Limb (tissue), 2 donors: ENCODE data around the gene ANKRD65.
"Not testable (repeated sequence)": the region's sequence is repeated elsewhere in the genome, so short reads cannot be mapped to it uniquely, and the experiment has no call there.

Source experiments
- DNase-seq, 2 donors: peaks; one replicate each; pipeline ENCODE4 v3.0.0-alpha.2; 2016; ENCODE audit errors: extremely low spot score in 2 of 2

The ANKRD65 gene

DNA sequence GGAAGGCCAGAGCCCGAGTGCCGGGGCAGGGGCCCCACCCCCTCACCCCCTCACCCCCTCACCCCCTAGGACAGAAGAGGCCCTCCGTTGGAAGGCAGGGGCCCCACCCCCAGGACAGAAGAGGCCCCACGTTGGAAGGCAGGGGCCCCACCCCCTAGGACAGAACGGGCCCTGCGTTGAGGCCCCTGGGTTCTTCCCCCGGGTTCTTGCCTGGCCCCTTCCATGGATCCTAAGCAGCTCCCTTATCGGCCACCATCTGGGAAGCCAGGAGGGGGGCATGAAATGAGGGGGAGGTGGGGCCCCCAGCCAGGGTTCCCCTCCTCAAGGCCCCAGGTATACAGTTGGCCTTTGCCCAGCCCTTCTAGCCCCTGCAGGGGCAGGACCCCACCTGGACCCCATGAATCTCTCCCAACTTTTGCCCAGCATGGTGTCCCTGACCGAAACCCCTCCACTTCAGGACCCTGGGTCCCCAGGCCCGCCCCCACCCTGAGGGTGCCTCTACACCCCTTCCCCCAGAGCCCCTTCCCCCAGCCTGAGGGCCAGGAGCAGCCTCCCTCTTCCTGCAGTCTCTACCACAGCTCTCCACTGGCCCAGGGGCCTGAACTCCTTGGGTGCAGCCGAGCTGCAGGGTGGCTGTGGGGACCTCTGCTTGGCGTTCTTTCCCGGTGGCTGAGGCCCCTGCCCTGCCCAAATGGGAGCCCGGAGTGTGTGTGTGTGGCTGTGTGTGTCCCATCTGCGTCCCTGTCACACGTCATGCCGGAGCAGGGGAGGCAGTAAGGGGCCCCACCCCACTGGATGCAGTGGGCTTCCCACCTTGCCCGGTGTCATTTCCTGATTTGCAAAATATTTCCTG is 10.1 kb upstream of the ANKRD65 start:
- DNase-seq = no peak

DNA sequence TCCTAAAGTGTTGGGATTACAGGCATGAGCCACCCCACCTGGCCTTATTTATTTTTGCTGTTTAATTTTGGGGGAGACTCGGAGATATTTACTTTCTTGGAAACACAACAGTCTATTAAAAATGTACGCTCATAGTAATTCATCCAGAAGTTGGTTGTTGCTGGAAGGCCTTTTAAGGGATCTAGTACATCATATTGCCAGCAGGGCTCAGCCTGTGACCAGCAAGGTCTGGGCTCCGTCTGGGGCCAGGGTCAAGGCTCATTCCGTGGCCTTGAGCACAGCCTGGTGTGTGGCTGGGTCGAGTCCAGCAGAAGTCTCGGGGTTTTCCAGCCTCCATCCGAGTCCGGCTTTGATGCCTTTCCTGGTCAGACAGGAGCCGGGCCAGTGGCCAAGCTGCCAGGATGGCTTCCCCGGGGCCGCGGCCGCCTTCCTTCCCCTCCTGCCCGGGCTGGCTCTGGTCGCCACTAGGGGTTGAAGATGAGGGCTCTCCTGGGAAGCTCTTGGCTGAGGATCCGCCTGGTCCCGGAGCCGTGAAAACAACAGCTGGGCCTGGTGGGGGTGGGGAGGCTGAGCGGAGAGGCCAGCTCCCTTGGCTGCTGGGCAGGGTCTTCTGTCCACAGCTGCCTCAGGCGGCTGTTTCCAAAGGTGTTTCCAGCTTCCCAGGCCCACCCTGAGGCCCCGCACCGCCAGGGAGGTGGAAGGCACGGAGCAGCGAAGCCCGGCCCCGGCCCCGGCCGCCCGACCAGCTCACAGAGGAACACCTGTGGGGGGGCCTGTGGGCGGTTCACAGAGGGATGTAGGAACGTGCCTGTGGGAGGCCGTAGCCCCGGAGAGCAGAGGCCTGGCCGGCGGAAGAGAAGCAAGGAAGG is 9.3 kb upstream of the ANKRD65 start:
- DNase-seq = peak in 1 of 2 donors; percentile 82

DNA sequence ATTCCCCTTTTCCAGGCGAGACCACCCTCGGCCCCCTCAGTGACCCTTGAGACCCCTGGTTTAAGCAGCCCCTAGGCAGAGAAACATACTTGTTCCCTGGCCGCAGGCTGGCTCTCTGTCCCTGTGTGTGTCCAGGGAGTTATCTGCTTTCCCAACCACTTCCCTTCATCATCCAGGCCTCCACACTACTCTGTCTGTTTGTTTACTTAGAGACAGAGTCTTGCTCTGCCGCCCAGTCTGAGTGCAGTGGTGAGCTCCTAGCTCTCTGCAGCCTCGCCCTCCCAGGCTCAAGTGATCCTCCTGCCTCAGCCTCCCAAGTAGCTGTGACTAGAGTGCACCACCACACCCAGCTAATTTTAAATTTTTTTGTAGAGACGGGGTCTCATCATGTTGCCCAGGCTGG is 8.6 kb upstream of the ANKRD65 start:
- no peak for DNase-seq

DNA sequence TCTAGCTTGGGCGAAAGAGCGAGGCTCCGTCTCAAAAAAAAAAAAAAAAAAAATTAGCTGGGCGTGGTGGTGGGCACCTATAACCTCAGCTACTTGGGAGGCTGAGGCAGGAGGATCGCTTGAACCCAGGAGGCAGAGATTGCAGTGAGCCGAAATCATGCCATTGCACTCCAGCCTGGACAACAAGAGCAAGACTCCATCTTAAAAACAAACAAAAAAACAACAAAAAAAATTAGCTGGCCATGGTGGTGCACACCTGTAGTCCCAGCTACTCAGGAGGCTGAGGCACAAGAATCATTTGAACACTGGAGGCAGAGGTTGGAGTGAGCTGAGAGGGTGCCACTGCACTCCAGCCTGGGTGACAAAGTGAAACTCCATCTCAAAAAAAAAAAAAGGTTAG is 7.9 kb upstream of the ANKRD65 start:
- not testable (repeated sequence) for DNase-seq

DNA sequence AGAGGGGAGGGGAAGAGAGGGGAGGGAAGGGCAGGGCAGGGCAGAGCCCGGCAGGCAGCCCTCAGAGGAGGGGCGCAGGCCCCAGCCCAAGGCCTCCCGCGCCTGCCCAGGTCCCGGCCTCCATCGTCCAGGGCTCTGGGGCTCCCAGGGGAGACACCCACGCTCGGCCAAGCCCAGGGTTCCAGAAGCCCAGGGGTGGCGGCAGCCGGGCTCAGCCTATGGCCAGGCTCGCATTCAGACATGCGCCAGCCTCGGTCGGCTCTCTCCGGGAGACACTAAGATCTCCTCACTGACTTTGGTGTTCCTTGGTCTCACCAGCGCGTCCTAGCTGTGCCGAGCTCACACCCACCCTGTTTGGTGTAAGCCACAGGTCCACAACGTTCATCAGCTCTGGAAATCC is 7.1 kb upstream of the ANKRD65 start:
- DNase-seq = no peak

DNA sequence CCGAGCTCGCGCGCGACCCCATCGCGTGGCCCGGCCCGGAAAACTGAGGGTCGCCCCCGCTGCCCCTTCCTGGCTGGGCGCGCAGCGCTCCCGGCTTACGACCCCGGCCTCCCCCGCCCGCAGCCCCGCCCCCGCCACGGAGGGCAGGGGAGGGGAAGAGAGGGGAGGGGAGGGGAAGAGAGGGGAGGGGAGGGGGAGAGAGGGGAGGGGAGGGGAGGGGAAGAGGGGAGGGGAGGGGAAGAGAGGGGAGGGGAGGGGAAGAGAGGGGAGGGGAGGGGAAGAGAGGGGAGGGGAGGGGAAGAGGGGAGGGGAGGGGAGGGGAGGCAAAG is 6.7 kb upstream of the ANKRD65 start:
- no peak for DNase-seq

DNA sequence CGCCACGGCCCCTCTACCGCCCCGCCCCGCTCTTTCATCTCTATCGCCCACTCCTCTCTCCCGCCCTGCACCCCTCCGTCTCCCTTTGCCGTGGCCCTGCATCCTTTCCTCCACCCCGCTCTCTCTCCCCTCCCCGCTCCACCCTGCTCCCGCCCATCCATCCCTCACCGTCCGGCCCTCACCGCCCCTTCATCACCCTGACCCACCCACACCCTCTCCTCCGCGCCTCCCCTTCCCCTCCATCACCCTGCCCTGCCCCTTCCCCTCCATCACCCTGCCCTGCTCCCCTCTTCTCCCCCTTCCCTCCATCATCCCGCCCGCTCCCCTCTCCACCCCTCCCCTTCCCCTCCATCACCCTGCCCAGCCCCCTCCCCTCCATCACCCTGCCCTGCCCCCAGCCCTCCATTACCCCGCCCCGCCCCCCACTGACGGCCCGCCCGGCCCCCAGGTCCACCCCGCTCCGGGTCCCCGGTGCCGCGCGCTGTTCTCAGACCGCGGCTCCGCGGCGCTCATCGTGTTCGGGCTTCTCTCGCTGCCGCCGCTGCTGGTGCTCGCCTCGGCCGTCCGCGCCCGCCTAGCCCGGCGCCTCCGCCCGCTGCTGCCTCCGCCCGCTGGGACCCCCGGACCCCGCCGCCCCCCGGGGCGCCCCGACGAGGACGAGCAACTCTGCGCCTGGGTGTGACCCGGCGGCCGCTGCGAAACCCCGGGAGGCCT is 6.2 kb upstream of the ANKRD65 start:
- DNase-seq = peak in 1 of 2 donors; percentile 74

DNA sequence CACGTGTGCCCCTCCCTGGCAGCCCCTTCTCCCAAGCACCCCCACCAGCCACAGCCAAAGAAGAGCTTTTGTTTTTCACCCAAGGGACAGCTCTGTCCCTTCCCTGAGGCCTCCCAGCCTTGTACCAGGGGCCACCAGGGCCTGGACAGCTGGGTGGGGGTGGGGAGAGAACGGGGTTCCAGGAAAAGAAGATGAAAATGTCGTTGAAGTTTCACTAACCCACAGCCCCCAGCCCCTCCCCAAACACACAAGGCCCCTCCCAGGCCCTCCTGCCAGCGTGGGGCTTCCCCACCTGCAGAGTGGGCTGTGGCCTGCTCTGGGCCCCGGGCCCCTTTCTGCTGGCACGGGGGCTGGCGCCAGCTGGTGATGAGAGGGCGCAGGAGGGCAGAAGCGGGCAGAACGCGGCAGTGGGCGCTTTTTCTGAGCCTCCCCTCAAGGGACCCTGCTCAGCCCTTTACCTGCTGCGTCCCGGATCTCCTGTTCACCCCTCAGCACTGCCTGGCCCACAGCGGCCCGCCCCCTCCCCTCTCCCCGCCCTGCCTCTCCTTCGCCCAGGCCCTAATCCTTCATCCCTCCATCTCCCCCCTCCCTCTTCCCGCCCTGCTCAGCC is 5.5 kb upstream of the ANKRD65 start:
- no peak for DNase-seq

DNA sequence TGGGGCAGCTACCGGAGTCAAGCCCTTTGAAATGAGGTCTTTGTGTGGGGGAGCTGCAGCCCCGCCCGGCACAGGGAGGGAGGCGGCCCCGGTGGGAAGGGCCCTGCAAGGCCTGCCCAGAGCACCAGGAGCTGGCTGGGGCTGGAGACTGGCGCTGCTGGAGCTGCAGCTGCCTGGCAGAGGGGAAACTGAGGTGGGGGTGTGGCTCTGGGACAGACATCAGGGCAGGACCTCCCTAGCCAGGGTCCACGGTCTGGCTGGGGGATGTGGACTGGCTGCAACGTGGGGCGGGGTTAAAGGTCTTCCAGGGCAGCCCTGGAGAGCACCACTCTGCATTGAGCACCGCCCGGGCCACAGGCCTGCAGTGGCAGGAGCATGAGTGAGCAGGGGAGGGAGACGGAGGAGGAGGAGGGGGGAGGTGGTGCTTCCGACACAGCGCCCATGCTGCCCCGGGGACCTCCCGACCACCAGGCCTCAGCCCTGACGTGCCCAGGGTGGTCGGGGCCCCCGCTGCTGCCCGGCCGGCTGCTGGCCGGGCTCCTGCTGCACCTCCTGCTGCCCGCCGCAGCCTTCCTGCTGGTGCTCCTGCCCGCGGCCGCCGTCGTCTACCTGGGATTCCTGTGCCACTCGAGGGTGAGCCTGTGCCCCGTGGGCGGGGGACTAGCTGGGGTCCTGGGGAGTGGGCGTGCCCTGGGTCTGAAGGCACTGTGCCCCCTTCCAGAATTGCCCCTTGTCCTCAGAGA is 4.8 kb upstream of the ANKRD65 start:
- DNase-seq = peak in 1 of 2 donors; percentile 36

DNA sequence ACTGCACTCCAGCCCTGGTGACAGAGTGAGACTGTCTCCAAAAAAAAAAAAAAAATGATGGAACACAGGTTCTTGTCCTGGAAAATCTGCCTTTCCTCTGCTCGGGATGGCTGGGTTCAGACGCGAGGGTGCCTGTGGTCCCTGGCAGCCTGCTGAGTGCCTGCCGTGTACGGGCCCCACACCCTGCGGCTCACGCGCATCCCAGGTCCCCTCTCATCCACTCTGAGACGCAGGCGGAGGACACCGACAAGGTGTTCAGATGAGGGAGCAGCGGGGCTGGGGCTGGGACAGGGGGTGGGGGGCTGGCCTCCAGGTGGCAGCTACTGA is 4.3 kb upstream of the ANKRD65 start:
- DNase-seq = no peak

DNA sequence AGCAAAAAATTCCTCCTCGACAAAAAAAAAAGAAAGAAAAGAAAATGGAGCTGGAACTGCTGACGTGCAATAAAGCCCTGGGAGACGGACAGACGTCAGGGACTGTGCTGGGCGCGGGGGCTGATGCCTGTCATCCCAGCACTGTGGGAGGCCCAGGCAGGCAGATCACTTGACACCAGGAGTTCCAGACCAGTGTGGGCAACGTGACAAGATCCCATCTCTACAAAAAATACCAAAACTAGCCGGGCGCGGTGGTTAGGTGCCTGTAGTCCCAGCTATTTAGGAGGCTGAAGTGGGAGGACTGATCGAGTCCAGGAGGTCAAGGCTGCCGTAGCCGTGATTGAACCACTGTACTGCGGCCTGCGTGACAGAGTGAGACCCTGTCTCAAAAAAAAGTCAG is 3.6 kb upstream of the ANKRD65 start:
- DNase-seq = no peak

DNA sequence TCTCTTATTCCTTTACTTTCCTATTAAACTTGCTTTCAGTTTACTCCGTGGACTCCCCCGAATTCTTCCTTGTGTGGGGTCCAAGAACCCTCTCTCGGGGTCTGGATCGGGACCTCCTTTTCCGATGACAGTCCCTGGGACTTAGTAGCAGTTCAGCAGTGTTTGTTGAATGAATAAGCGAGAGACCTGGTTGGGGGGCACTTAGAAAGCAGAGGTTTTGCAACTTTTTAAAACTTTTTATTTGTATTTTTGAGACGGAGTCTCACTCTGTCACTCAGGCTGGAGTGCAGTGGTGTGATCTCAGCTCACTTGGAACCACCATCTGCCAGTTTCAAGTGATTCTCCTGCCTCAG is 2.1 kb upstream of the ANKRD65 start:
- DNase-seq = no peak

DNA sequence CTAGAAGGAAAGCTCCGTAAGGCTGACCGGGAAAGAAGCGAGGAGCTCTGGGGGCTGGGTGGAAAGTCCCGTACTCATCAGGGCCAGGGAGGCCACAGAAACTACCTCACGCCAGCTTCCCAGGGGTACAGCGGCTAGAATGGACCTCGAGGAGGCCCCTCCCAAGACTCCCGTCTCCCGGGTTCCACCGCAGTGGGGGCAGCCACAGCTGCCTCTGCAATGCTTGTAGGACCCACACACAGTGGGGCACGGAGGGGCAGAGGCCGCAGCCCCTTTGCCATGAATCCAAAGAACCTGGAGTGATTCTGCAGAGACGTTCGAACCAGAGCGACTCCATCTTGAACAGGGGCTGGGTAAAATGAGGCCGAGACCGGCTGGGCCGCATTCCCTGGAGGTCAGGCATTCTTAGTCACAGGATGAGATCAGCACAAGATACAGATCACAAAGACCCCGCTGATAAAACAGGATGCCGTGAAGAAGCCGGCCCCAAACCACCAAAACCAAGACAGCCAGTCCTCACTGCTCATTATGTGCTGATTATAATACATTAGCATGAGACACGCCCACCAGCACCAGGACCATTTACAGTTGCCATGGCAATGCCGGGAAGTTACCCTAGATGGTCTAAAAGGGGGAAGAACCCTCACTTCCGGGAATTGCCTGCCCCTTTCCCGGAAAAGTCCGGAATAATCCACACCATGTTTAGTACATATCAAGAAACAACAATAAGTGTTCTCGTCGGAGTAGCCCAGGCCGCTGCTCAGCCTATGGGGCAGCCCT is 1.6 kb upstream of the ANKRD65 start:
- peak in 1 of 2 donors; percentile 27 for DNase-seq

DNA sequence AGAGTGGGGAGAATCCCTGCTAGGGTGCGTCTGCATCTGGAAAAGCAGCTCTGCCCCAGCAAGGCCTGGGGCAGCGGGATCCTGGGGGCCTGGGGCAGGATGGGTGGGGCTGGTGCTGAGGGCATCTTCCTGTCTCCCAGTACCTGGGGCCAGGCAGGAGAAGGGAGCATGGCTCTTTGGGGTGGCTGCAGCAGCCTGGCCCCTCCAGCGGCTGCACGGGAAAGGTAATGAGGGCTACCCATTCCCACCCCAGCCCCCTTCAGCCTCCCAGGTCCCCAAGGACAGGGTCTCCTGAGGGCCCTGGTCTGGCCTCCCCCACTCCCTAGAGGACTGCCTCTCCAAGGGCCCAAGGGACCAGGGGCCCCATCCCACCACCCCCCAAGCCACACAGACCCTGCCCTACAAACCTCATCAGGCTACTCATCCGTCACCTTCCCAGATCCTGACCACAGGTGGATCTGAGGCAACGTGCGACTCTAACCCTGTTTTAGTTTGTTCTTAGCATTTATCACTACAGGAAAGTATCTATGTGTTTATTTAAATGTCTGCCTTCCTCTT is 910 bp upstream of the ANKRD65 start:
- no peak for DNase-seq

DNA sequence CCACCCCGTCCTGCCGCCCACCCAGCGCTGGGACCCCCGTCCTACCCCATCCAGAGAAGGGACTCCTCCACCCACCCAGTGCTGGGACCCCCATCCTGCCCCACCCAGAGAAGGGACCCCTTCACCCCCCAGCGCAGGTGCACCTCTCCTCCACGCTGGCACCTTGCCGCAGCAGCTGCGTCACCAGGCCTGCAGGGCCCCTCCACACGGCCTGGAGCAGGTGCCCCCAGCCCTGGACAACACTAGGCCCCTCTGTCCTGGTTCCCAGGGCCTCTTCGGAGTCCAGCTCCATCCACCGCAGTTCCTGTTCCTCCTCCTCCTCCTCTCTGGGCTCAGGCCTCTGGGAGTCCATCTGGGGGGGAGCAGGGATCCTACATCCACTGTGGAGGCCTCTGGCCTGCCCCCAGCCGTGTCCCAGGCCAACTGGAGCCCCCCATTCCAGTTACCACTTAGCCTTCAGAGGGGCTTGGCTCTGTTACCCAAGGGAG is 378 bp downstream of the ANKRD65 start:
- peak in 1 of 2 donors; percentile 25 for DNase-seq

DNA sequence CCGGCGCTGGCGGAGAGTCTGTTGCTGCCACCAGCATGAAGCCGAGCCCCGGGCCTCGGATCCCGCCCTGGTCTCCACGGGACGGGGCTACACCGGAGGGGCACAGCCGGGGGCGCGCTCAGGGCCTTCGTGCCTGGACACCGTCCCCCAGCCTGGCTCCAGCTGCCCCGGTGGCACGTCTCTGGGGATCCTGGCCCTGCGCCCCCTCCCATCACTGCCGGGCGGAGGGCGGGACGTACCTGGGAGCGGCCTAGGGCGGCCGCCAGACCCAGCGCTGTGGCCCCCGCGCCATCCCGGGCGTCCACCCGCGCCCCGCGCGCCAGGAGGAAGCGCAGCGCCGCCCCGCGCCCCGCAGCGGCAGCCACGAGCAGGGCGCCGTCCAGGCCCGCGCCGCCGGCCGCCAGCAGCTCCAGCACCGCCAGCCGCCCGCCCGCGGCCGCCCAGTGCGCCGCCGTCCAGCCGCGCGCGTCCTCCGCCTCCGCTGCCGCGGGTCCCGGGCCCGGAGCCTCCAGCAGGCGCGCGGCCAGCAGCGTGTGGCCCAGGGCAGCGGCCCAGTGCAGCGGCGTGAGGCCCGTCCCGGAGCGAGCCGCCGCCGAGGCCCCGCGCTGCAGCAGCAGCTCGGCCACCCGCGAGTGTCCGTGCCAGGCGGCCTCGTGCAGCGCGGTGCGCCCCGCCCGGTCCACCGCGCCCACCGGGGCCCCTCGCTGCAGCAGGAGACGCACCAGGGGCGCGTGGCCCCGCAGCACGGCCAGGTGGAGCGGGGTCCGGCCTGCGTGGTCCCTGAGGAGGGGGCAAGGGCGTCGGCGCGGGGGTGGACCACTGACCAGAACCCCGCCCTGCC is 1.0 kb downstream of the ANKRD65 start:
- peak in 1 of 2 donors; percentile 44 for DNase-seq

DNA sequence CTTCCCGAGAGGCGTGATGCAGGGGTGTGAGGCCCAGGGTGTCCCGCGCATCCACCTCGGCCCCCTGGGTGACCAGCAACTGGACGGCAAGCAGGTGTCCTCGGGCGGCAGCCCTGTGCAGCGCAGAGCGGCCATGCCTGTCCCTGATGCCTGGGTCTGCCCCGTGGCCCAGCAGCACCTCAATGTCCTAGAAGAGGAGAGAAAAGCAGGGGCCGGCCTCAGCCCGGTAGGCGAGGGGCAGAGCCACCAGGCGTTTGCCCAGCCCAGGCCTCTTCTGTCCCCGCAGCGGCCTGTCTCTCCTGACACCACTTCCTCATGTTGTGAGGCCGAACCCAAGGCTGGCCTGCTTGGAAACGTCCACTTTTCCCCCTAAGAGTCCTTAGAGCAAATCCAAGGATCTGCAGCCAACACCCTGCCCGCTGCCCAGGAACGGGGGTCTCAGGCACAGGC is 1.7 kb downstream of the ANKRD65 start:
- DNase-seq = no peak

DNA sequence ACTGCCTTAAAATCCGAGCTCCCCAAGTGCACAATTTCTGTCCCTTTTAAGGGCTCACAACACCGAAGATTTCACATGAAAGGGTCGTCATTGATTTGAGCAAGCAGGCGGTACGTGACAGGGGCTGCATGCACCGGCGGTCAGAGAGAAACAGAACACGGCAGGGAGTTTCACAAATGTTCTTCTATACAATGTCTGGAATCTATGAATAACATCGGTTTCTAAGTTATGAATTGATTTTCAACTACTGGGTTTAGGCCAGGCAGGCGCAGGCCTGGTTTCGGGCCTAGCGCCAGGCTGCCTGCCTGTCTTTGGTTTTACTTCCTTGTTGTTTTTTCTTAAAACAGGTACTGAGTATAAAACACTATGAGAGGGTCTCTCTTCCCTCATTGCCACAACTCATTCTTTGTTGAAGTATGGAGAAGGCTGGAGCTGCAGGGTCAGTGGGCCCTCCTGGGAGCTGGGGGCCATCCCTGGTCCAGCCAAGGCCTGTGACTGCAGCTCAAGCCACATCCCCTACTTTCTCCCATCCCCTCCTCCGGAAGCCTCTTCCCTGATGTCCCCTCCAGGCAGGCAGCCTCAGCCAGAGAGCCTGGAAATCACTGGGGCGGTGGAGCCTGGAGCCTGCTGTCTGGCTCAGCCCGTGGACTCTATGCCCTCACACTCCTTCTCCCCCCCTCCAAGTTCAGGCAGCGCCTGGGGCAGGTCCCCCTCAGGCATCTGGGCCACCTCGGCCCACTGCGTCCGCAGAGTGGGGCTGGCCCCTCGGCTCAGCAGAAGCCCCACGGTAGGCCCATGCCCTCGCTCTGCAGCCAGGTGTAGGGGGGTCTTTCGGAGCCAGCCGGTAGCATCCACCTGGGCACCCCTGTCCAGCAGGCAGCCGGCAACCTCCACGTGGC is 2.4 kb downstream of the ANKRD65 start:
- DNase-seq = no peak
